Heart left ventricle (tissue), 16 donors: ENCODE results near the gene PFDN5. TPM values are rescaled to one million over a fixed set of nuclear protein-coding genes. Genes with fewer than 3 reads are reported as not detected.
"Not testable (repeated sequence)": the region's sequence is repeated elsewhere in the genome, so short reads cannot be mapped to it uniquely, and the experiment has no call there.

Experiments
- ATAC-seq, 4 donors: fragments of 200-7000 bp; cut with Tn5 transposase; one replicate each; pipeline ENCODE4 v1.9.1; 2020 to 2022; ENCODE audit warnings: moderate library complexity in 4 of 4, mild to moderate bottlenecking in 3 of 4, moderate number of reproducible peaks in 1 of 4
- DNase-seq, 5 donors: peaks; one replicate each; pipeline ENCODE4 v3.0.0-alpha.2; 2020
- H3K27ac ChIP-seq, 12 donors: fragments of 200-600 bp; sonication (generic) in 4 of 12; one replicate each; pipeline versions ENCODE4 v1.5.0 to v1.8.0; 2016 to 2022; ENCODE audit warnings: mild to moderate bottlenecking in 2 of 12
- H3K27me3 ChIP-seq, 9 donors: fragments of 200-600 bp; sonication (generic) in 2 of 9; one replicate each; pipeline versions ENCODE4 v1.5.1 to v1.8.0; 2016 to 2022; ENCODE audit warnings: mild to moderate bottlenecking in 3 of 9
- H3K36me3 ChIP-seq, 9 donors: fragments of 200-600 bp; sonication (generic) in 2 of 9; one replicate each; pipeline versions ENCODE4 v1.5.0 to v1.8.0; 2018 to 2022; ENCODE audit warnings: mild to moderate bottlenecking in 2 of 9
- H3K4me1 ChIP-seq, 12 donors: fragments of 200-600 bp; sonication (generic) in 4 of 12; one replicate each; pipeline versions ENCODE4 v1.5.0 to v1.8.0; 2016 to 2022; ENCODE audit warnings: mild to moderate bottlenecking in 3 of 12
- H3K4me3 ChIP-seq, 12 donors: fragments of 200-600 bp; sonication (generic) in 4 of 12; one replicate each; pipeline versions ENCODE4 v1.5.0 to v1.8.0; 2017 to 2022; ENCODE audit warnings: mild to moderate bottlenecking in 9 of 12, moderate library complexity in 4 of 12
- H3K9me3 ChIP-seq, 12 donors: fragments of 200-600 bp; sonication (generic) in 4 of 12; one replicate each; pipeline versions ENCODE4 v1.5.0 to v1.8.0; 2016 to 2022; ENCODE audit warnings: mild to moderate bottlenecking in 1 of 12
- CTCF ChIP-seq, 12 donors: fragments of 200-600 bp; sonication (generic) in 4 of 12; IDR thresholded peaks; one replicate each; pipeline versions ENCODE4 v1.5.0 to v1.8.0; 2018 to 2022; ENCODE audit warnings: antibody characterized with exemption in 12 of 12, mild to moderate bottlenecking in 5 of 12
- POLR2A ChIP-seq, 2 donors: fragments of 450-650 bp; IDR thresholded peaks; one replicate each; pipeline ENCODE4 v1.6.1; 2017; ENCODE audit warnings: antibody characterized with exemption in 2 of 2, mild to moderate bottlenecking in 2 of 2, moderate library complexity in 2 of 2
- WGBS, 4 donors: extraction: QIAGEN DNeasy Blood & Tissue Kit in 2 of 4; methylation state at CpG; one replicate each; pipeline versions ENCODE4 v1.1.5 to v1.1.7; 2013 to 2018; 5-methylcytosine and 5-hydroxymethylcytosine counted together
- intact Hi-C, 10 donors: fragments of 100-400 bp; cut with DNase I; formaldehyde crosslinking; loops; one replicate each; pipeline versions ENCODE4 v1.11.1 to v1.14.2; 2022
- polyA plus RNA-seq, 2 donors: library from polyadenylated mRNA; stranded (reverse); fragments of 200-250 nt; gene quantifications; one replicate each; pipeline ENCODE4 v1.2.3, GENCODE V29; 2013
- total RNA-seq, 9 donors: library from RNA; depleted of rRNA in 2 of 9; stranded (reverse); fragments of >200 nt in 2 of 9; fragmentation: NEBNext Ultra II Directional in 3 of 9; extraction: Animal tissue kit (Norgen Biotek cat#: 25700) in 3 of 9; gene quantifications; one replicate each; pipeline versions ENCODE4 v1.1.0 to v1.2.4, GENCODE V29; 2016 to 2023
- donor health status: ischemic (EF 13 %, LVEDD 7.1; RV severe dilation, severe dysfunction).
- donor health status: healthy with polysubstance abuse.
- donor health status: DM: no; HTN: yes; CAD: no.
- donor health status: DM: no; HTN: no; CAD: no.
- donor health status: ischemic (EF 25% LVEDD 6.9; RV normal size, moderate dysfunction).
- donor health status: ischemic (EF 25% LVEDD 5.7; RV mildly dilated, moderate dysfunction).
- donor health status: healthy.
- donor health status: DM: yes; HTN: yes; CAD: no.
- donor health status: ischemic (EF 35%, LVEDD 5.7; RV mildly dilated, moderate dysfunction).
- donor health status: nonischemic (EF 11% LVEDD 7.7; RV severe dilation, severe dysfunction).
- donor health status: DM: yes; HTN: yes; CAD: no.
- donor health status: PGD.
- donor health status: ischemic (EF 29% LVEDD 5.4; RV normal size, mild dysfunction).
- donor health status: nonischemic (EF 23%, LVEDD 6.1; RV moderate dilation, normal function).

PFDN5 gene
- total and polyA plus RNA-seq, 11 donors: 289 to 979 (median 360) TPM

- peaks cover 0 to 23% (median 15%) of the 10 kb centered on the region in 12 donors for H3K4me1 ChIP-seq
- no peak overlapping the region for H3K4me3 ChIP-seq
- no peaks in the 10 kb centered on the region for H3K36me3 ChIP-seq
- no peak overlapping the region for H3K27ac ChIP-seq
- intact Hi-C loops: loop anchor here in 6 of 10 donors (2.0 to 10.0 kb wide), 3 partner anchors 13 to 177 kb away; partner anchors contain the start of genes NPFF (in 5 of the 6) and TARBP2 (in 5 of the 6)
- no peaks in the 10 kb centered on the region for H3K9me3 ChIP-seq
- 82 to 85% (median 84%) methylated on average over 3 of the region's 3 CpGs for WGBS, 4 donors
- DNase-seq: no peak
- ATAC-seq: no peak
- TF ChIP-seq POLR2A (IDR thresholded peaks at IDR 0.05): no peak
- TF ChIP-seq CTCF (IDR thresholded peaks at IDR 0.05): peak in 11 of 12 donors; percentile 15 to 46 (median 29)
- peaks cover 0 to 6% (median 0%) of the 10 kb centered on the region in 9 donors for H3K27me3 ChIP-seq
These were observed 32.2 kb downstream of the PFDN5 start for GRCh38 chr12:53327435-53328042.

GRCh38 chr12:53328043-53328435 is 32.7 kb downstream of the PFDN5 start:
- no peak for DNase-seq
- Histone ChIP-seq H3K4me3 (no peak overlapping the region), H3K27me3 (peaks cover 0 to 10% (median 0%) of the 10 kb centered on the region in 9 donors), H3K9me3 (no peaks in the 10 kb centered on the region), H3K4me1 (peaks cover 0 to 23% (median 15%) of the 10 kb centered on the region in 12 donors), H3K27ac (no peak overlapping the region), H3K36me3 (no peaks in the 10 kb centered on the region)
- WGBS, 4 donors: 51 to 61% (median 54%) methylated on average over 13 to 16 of the region's 16 CpGs
- ATAC-seq: no peak
- TF ChIP-seq POLR2A (IDR thresholded peaks at IDR 0.05) (no peak), CTCF (IDR thresholded peaks at IDR 0.05) (no peak)
- intact Hi-C loops: loop anchor here in 5 of 10 donors (10.0 kb wide), 1 partner anchor 177 kb away; the partner anchor contains the start of genes NPFF (in 5 of the 5) and TARBP2 (in 5 of the 5)

GRCh38 chr12:53330671-53331070 is 35.3 kb downstream of the PFDN5 start:
- peaks cover 0 to 7% (median 4%) of the 10 kb centered on the region in 12 donors for H3K4me1 ChIP-seq
- H3K27me3 ChIP-seq: peaks cover 0 to 20% (median 0%) of the 10 kb centered on the region in 9 donors
- WGBS, 4 donors: 50 to 64% (median 53%) methylated on average over 5 of the region's 5 CpGs
- ATAC-seq (no peak), DNase-seq (no peak)
- intact Hi-C loops: loop anchor here in 1 of 10 donors (5.0 kb wide), 1 partner anchor 182 kb away; no protein-coding TSS in a partner anchor
- peak overlapping the region in 2 of 12 donors; percentile 17 to 44 for H3K27ac ChIP-seq
- TF ChIP-seq POLR2A (IDR thresholded peaks at IDR 0.05) (no peak), CTCF (IDR thresholded peaks at IDR 0.05) (no peak)
- H3K9me3 ChIP-seq: no peaks in the 10 kb centered on the region
- no peaks in the 10 kb centered on the region for H3K36me3 ChIP-seq
- H3K4me3 ChIP-seq: no peak overlapping the region

- H3K4me1 ChIP-seq, H3K9me3 ChIP-seq, H3K27ac ChIP-seq, DNase-seq, H3K4me3 ChIP-seq, H3K36me3 ChIP-seq, ATAC-seq: not testable (repeated sequence)
- H3K27me3 ChIP-seq: peaks cover 0 to 24% (median 6%) of the 10 kb centered on the region in 9 donors
- intact Hi-C loops: loop anchor here in 1 of 10 donors (5.0 kb wide), 1 partner anchor 180 kb away; no protein-coding TSS in a partner anchor
These were observed 37.0 kb downstream of the PFDN5 start for GRCh38 chr12:53332339-53332738.
